Osteocyte (in vitro differentiated cells): ENCODE data around the gene XXYLT1. TPM values are rescaled to one million over a fixed set of nuclear protein-coding genes. Genes with fewer than 3 reads are reported as not detected.

Experiments used
- DNase-seq: peaks from one replicate; pipeline ENCODE4 v3.0.0; 2021; ENCODE audit warnings: mixed read lengths; ENCODE audit not compliant: unreplicated experiment; ENCODE audit errors: extremely low spot score
- H3K27ac Mint-ChIP-seq: one replicate; pipeline ENCODE4 v1.8.0; 2021; ENCODE audit warnings: mild to moderate bottlenecking, mixed read lengths; ENCODE audit not compliant: unreplicated experiment
- H3K27me3 Mint-ChIP-seq: one replicate; pipeline ENCODE4 v1.8.0; 2021; ENCODE audit warnings: mixed read lengths; ENCODE audit not compliant: unreplicated experiment
- H3K36me3 Mint-ChIP-seq: one replicate; pipeline ENCODE4 v1.8.0; 2021; ENCODE audit warnings: mixed read lengths; ENCODE audit not compliant: unreplicated experiment
- H3K4me1 Mint-ChIP-seq: one replicate; pipeline ENCODE4 v1.8.0; 2021; ENCODE audit warnings: mixed read lengths; ENCODE audit not compliant: unreplicated experiment
- H3K4me3 Mint-ChIP-seq: one replicate; pipeline ENCODE4 v1.8.0; 2021; ENCODE audit warnings: mild to moderate bottlenecking, moderate library complexity, mixed read lengths; ENCODE audit not compliant: unreplicated experiment
- H3K9me3 Mint-ChIP-seq: one replicate; pipeline ENCODE4 v1.8.0; 2021; ENCODE audit warnings: mixed read lengths; ENCODE audit not compliant: unreplicated experiment
- CTCF ChIP-seq: fragments of 200-600 bp; sonication (generic); IDR thresholded peaks from 2 replicates; pipeline ENCODE4 v1.5.0; 2021; ENCODE audit warnings: antibody characterized with exemption, mild to moderate bottlenecking, moderate library complexity
- total RNA-seq: library from RNA; stranded (reverse); gene quantifications from 2 replicates; pipeline ENCODE4 v1.2.1, GENCODE V29; 2021

XXYLT1 gene
- total RNA-seq, 1 donor from 2014 or later = 35.8 TPM

- Mint-ChIP-seq H3K9me3 (no peaks in the 10 kb centered on the region), H3K27me3 (peaks cover 17% of the 10 kb centered on the region), H3K36me3 (no peaks in the 10 kb centered on the region), H3K4me3 (no peak overlapping the region), H3K4me1 (peaks cover 3% of the 10 kb centered on the region), H3K27ac (no peak overlapping the region)
- DNase-seq = no peak
- TF ChIP-seq CTCF = no peak
Observed at GRCh38 chr3:195043607-195044339, 227.2 kb downstream of the XXYLT1 start.

- no peak for DNase-seq
- H3K27ac Mint-ChIP-seq = no peak overlapping the region
- no peak overlapping the region for H3K4me3 Mint-ChIP-seq
- TF ChIP-seq CTCF = no peak
- H3K9me3 Mint-ChIP-seq = no peaks in the 10 kb centered on the region
- no peaks in the 10 kb centered on the region for H3K36me3 Mint-ChIP-seq
- peaks cover 18% of the 10 kb centered on the region for H3K27me3 Mint-ChIP-seq
- H3K4me1 Mint-ChIP-seq = peaks cover 3% of the 10 kb centered on the region
Observed at GRCh38 chr3:195042743-195043606, 228.0 kb downstream of the XXYLT1 start.

GRCh38 chr3:195041871-195042742 lies 228.9 kb downstream of the XXYLT1 start:
- no peak for DNase-seq
- peaks cover 17% of the 10 kb centered on the region for H3K27me3 Mint-ChIP-seq
- H3K4me3 Mint-ChIP-seq = no peak overlapping the region
- H3K36me3 Mint-ChIP-seq = no peaks in the 10 kb centered on the region
- H3K27ac Mint-ChIP-seq = no peak overlapping the region
- H3K9me3 Mint-ChIP-seq = no peaks in the 10 kb centered on the region
- TF ChIP-seq CTCF = no peak
- peaks cover 3% of the 10 kb centered on the region for H3K4me1 Mint-ChIP-seq

DNA sequence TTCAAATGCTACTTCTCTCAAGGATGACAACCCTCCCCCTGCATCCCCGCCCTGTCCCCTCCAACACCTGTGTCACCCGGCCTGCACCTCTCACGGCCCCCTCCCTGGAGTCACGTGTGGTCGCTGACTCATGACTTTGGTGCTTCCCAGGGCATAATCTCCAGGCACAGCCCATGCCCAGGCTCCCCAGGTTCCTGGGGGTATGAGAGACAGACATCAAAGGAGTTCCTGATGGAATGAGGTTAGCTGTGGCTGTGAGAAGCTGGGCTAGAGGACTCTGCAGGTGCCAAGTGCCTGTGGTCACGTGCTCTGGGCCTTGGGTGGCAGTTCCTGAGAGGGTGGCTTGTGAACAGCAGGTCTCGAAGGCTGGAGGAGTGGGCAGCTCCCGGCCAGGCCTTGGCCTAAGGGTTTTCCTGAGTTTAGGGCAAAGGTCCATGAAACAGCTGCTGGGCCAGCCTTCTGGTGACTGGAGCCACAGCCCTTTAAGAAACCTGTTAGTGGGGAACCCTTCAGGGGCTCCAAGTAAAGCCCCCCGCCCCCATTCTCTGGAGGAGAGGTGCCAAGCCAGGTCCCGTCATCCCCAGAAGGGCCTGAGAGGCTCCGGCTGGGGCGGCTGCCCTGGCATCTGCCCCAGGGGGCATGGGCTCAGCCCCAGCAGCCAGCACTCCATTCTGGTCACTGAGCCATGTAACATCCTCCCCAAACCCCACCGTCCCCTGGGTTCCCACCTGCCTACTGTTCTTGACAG lies 230.0 kb downstream of the XXYLT1 start:
- Mint-ChIP-seq H3K36me3 (no peaks in the 10 kb centered on the region), H3K9me3 (no peaks in the 10 kb centered on the region), H3K27me3 (peaks cover 17% of the 10 kb centered on the region), H3K4me3 (no peak overlapping the region), H3K27ac (no peak overlapping the region), H3K4me1 (peaks cover 3% of the 10 kb centered on the region)
- no peak for TF ChIP-seq CTCF
- DNase-seq = no peak
